Mucosa of rectum (tissue), 2 donors: Measurements from ENCODE around the gene HIVEP1.
"Not testable (repeated sequence)": the region's sequence is repeated elsewhere in the genome, so short reads cannot be mapped to it uniquely, and the experiment has no call there.

Experiments used
- H3K27ac ChIP-seq, 2 donors: one replicate each; pipeline ENCODE4 v1.7.0; 2013; ENCODE audit warnings: inconsistent platforms in 2 of 2, low read depth in 2 of 2, low read length in 2 of 2
- H3K27me3 ChIP-seq, 2 donors: one replicate each; pipeline ENCODE4 v1.7.0; 2013; ENCODE audit warnings: low read length in 2 of 2; ENCODE audit not compliant: control insufficient read depth in 2 of 2, insufficient read depth in 2 of 2
- H3K36me3 ChIP-seq, 2 donors: one replicate each; pipeline ENCODE4 v1.7.0; 2013; ENCODE audit warnings: low read length in 2 of 2; ENCODE audit not compliant: control insufficient read depth in 2 of 2, insufficient read depth in 2 of 2
- H3K4me1 ChIP-seq, 2 donors: one replicate each; pipeline ENCODE4 v1.7.0; 2013; ENCODE audit warnings: low read length in 2 of 2, mild to moderate bottlenecking in 1 of 2; ENCODE audit not compliant: control insufficient read depth in 2 of 2, insufficient read depth in 2 of 2
- H3K4me3 ChIP-seq, 2 donors: one replicate each; pipeline ENCODE4 v1.7.0; 2013; ENCODE audit warnings: low read length in 2 of 2
- H3K9ac ChIP-seq, 2 donors: one replicate each; pipeline ENCODE4 v1.7.0; 2013; ENCODE audit warnings: low read length in 2 of 2, low read depth in 1 of 2, mild to moderate bottlenecking in 1 of 2
- H3K9me3 ChIP-seq, 2 donors: one replicate each; pipeline ENCODE4 v1.7.0; 2013; ENCODE audit warnings: low read length in 2 of 2; ENCODE audit not compliant: control insufficient read depth in 2 of 2
- donor health status: healthy.
- donor health status: Normal muscosa, but diverticular disease.

HIVEP1 gene

GRCh38 chr6:12097791-12098190, 85.7 kb downstream of the HIVEP1 start:
- Histone ChIP-seq H3K4me1 (peaks cover 0 to 3% of the 10 kb centered on the region in 2 donors), H3K27me3 (no peaks in the 10 kb centered on the region), H3K27ac (no peak overlapping the region), H3K9ac (no peak overlapping the region), H3K9me3 (no peaks in the 10 kb centered on the region), H3K4me3 (no peak overlapping the region), H3K36me3 (no peaks in the 10 kb centered on the region)

GRCh38 chr6:12099623-12100338, 87.7 kb downstream of the HIVEP1 start:
- Histone ChIP-seq H3K9me3 (no peaks in the 10 kb centered on the region), H3K36me3 (no peaks in the 10 kb centered on the region), H3K27me3 (no peaks in the 10 kb centered on the region), H3K27ac (no peak overlapping the region), H3K4me3 (no peak overlapping the region), H3K9ac (no peak overlapping the region), H3K4me1 (peaks cover 0 to 3% of the 10 kb centered on the region in 2 donors)

GRCh38 chr6:12101048-12101447, 88.9 kb downstream of the HIVEP1 start:
- H3K9ac ChIP-seq = no peak overlapping the region
- H3K27ac ChIP-seq = no peak overlapping the region
- H3K4me3 ChIP-seq = no peak overlapping the region
- H3K36me3 ChIP-seq = no peaks in the 10 kb centered on the region
- no peaks in the 10 kb centered on the region for H3K27me3 ChIP-seq
- H3K4me1 ChIP-seq = no peaks in the 10 kb centered on the region
- H3K9me3 ChIP-seq = no peaks in the 10 kb centered on the region

GRCh38 chr6:12101653-12102312, 89.7 kb downstream of the HIVEP1 start:
- Histone ChIP-seq H3K4me1 (no peaks in the 10 kb centered on the region), H3K9ac (no peak overlapping the region), H3K9me3 (no peaks in the 10 kb centered on the region), H3K4me3 (no peak overlapping the region), H3K27me3 (no peaks in the 10 kb centered on the region), H3K27ac (no peak overlapping the region), H3K36me3 (no peaks in the 10 kb centered on the region)

- H3K4me3 ChIP-seq = no peak overlapping the region
- no peak overlapping the region for H3K27ac ChIP-seq
- H3K4me1 ChIP-seq = no peaks in the 10 kb centered on the region
- no peaks in the 10 kb centered on the region for H3K36me3 ChIP-seq
- H3K9ac ChIP-seq = no peak overlapping the region
- no peaks in the 10 kb centered on the region for H3K9me3 ChIP-seq
- H3K27me3 ChIP-seq = no peaks in the 10 kb centered on the region
Measured at GRCh38 chr6:12102350-12102749, 90.2 kb downstream of the HIVEP1 start.

GRCh38 chr6:12103158-12103557, 91.0 kb downstream of the HIVEP1 start:
- Histone ChIP-seq H3K4me3 (no peak overlapping the region), H3K27ac (no peak overlapping the region), H3K4me1 (no peaks in the 10 kb centered on the region), H3K27me3 (no peaks in the 10 kb centered on the region), H3K9me3 (no peaks in the 10 kb centered on the region), H3K36me3 (no peaks in the 10 kb centered on the region), H3K9ac (no peak overlapping the region)

- Histone ChIP-seq H3K4me3 (no peak overlapping the region), H3K4me1 (no peaks in the 10 kb centered on the region), H3K9me3 (no peaks in the 10 kb centered on the region), H3K9ac (no peak overlapping the region), H3K27ac (no peak overlapping the region), H3K36me3 (peaks cover 0 to 5% of the 10 kb centered on the region in 2 donors), H3K27me3 (no peaks in the 10 kb centered on the region)
Measured at GRCh38 chr6:12105271-12105670, 93.2 kb downstream of the HIVEP1 start.

GRCh38 chr6:12108376-12108775, 96.3 kb downstream of the HIVEP1 start:
- H3K9ac ChIP-seq, H3K27ac ChIP-seq, H3K27me3 ChIP-seq, H3K4me3 ChIP-seq, H3K36me3 ChIP-seq, H3K9me3 ChIP-seq, H3K4me1 ChIP-seq: not testable (repeated sequence)

GRCh38 chr6:12110523-12111362, 98.6 kb downstream of the HIVEP1 start:
- Histone ChIP-seq H3K9me3 (no peaks in the 10 kb centered on the region), H3K27ac (no peak overlapping the region), H3K36me3 (peaks cover 0 to 5% of the 10 kb centered on the region in 2 donors), H3K9ac (no peak overlapping the region), H3K27me3 (no peaks in the 10 kb centered on the region), H3K4me1 (peaks cover 0 to 2% of the 10 kb centered on the region in 2 donors), H3K4me3 (no peak overlapping the region)

GRCh38 chr6:12111363-12111670, 99.2 kb downstream of the HIVEP1 start:
- no peaks in the 10 kb centered on the region for H3K9me3 ChIP-seq
- peaks cover 0 to 2% of the 10 kb centered on the region in 2 donors for H3K4me1 ChIP-seq
- no peak overlapping the region for H3K9ac ChIP-seq
- H3K4me3 ChIP-seq = no peak overlapping the region
- H3K36me3 ChIP-seq = peaks cover 0 to 5% of the 10 kb centered on the region in 2 donors
- H3K27ac ChIP-seq = no peak overlapping the region
- H3K27me3 ChIP-seq = no peaks in the 10 kb centered on the region
